Lower leg skin (tissue), 4 donors: ENCODE measurements around the gene C10orf95. TPM values are rescaled to one million over a fixed set of nuclear protein-coding genes. Genes with fewer than 3 reads are reported as not detected.

Source experiments
- DNase-seq, 2 donors: peaks; one replicate each; pipeline ENCODE4 v3.0.0-alpha.2; 2019; ENCODE audit warnings: low spot score in 2 of 2
- H3K4me3 ChIP-seq: fragments of 200-600 bp; sonication (generic); 2 replicates; pipeline ENCODE4 v1.5.1; 2017; ENCODE audit warnings: mild to moderate bottlenecking, low read depth; ENCODE audit not compliant: poor library complexity, severe bottlenecking
- CTCF ChIP-seq, 3 donors: fragments of 450-650 bp; IDR thresholded peaks; one replicate each; pipeline ENCODE4 v1.5.1; 2016; ENCODE audit warnings: antibody characterized with exemption in 3 of 3, mild to moderate bottlenecking in 3 of 3, moderate library complexity in 2 of 3
- POLR2A ChIP-seq, 2 donors: fragments of 450-650 bp; IDR thresholded peaks; one replicate each; pipeline ENCODE4 v1.6.1; 2016 to 2017; ENCODE audit warnings: antibody characterized with exemption in 2 of 2, mild to moderate bottlenecking in 1 of 2, moderate library complexity in 1 of 2
- WGBS, 2 donors: methylation state at CpG; one replicate each; pipeline ENCODE4 v1.1.5; 2018; 5-methylcytosine and 5-hydroxymethylcytosine counted together
- intact Hi-C: fragments of 100-400 bp; cut with DNase I; formaldehyde crosslinking; loops from one replicate; pipeline ENCODE4 v1.15.0; 2023; ENCODE audit warnings: low total_unique reads
- total RNA-seq, 4 donors: library from RNA; depleted of rRNA; stranded (reverse); fragments of >200 nt; gene quantifications; one replicate each; pipeline ENCODE4 v1.1.0, GENCODE V29; 2016

Gene C10orf95
- total RNA-seq, 4 donors from 2014 or later: 7.6 to 17.3 (median 11.5) TPM

- no peak overlapping the region for H3K4me3 ChIP-seq
- DNase-seq: no peak
- intact Hi-C loops: no loop called here
- TF ChIP-seq CTCF (IDR thresholded peaks at IDR 0.05): no peak
- TF ChIP-seq POLR2A (IDR thresholded peaks at IDR 0.05): no peak
- 71 to 80% methylated on average over 16 of the region's 16 CpGs for WGBS, 2 donors
These were observed 37.4 kb downstream of the C10orf95 start for GRCh38 chr10:102413806-102414561.

GRCh38 chr10:102413053-102413705 lies 38.2 kb downstream of the C10orf95 start:
- TF ChIP-seq CTCF (IDR thresholded peaks at IDR 0.05) (no peak), POLR2A (IDR thresholded peaks at IDR 0.05) (no peak)
- H3K4me3 ChIP-seq: no peak overlapping the region
- intact Hi-C loops: no loop called here
- 9 to 35% methylated on average over 5 of the region's 5 CpGs for WGBS, 2 donors
- DNase-seq: no peak

- no peak for DNase-seq
- no peak overlapping the region for H3K4me3 ChIP-seq
- WGBS, 2 donors: 87% methylated on average over 9 to 10 of the region's 10 CpGs
- intact Hi-C loops: no loop called here
- no peak for TF ChIP-seq POLR2A (IDR thresholded peaks at IDR 0.05)
- no peak for TF ChIP-seq CTCF (IDR thresholded peaks at IDR 0.05)
These were observed 39.0 kb downstream of the C10orf95 start for GRCh38 chr10:102412293-102412692.

GRCh38 chr10:102411341-102412255 lies 39.7 kb downstream of the C10orf95 start:
- DNase-seq: no peak
- TF ChIP-seq POLR2A (IDR thresholded peaks at IDR 0.05): no peak
- TF ChIP-seq CTCF (IDR thresholded peaks at IDR 0.05): no peak
- H3K4me3 ChIP-seq: no peak overlapping the region
- intact Hi-C loops: no loop called here
- WGBS, 2 donors: 81 to 85% methylated on average over 14 of the region's 14 CpGs

GRCh38 chr10:102410429-102411073 lies 40.8 kb downstream of the C10orf95 start:
- DNase-seq: no peak
- intact Hi-C loops: no loop called here
- TF ChIP-seq CTCF (IDR thresholded peaks at IDR 0.05): no peak
- TF ChIP-seq POLR2A (IDR thresholded peaks at IDR 0.05): no peak
- 4 to 6% methylated on average over 42 to 44 of the region's 48 CpGs for WGBS, 2 donors
- H3K4me3 ChIP-seq: no peak overlapping the region
